Caco-2 (cell line): Measurements from ENCODE around the gene SSH2. TPM values are rescaled to one million over a fixed set of nuclear protein-coding genes. Genes with fewer than 3 reads are reported as not detected.

Experiments used
- BruUV-seq: library from RNA; stranded (reverse); fragments of 400-500 nt; replicated peaks from 2 replicates; lab custom pipeline; 2021; lab: Mats Ljungman, UMichigan
- CTCF ChIA-PET: fragments of 300-600 bp; sonication (Branson Sonifier 250); formaldehyde crosslinking; loops from one replicate; lab custom pipeline; 2022; ENCODE audit warnings: antibody characterized with exemption; lab: Charles Lee
- POLR2A ChIA-PET: fragments of 300-600 bp; sonication (Branson Sonifier 250); formaldehyde crosslinking; loops from one replicate; lab custom pipeline; 2022; ENCODE audit warnings: antibody characterized with exemption; lab: Charles Lee
- DNase-seq, 2 experiments: peaks; one replicate each; pipeline versions ENCODE4 v3.0.0 to v3.0.0-alpha.2; 2020 to 2022
- H3K27me3 ChIP-seq: replicated peaks from 2 replicates; pipeline ENCODE4 v1.6.0; 2011; ENCODE audit warnings: low read length; ENCODE audit not compliant: control insufficient read depth, insufficient read depth
- H3K36me3 ChIP-seq: 2 replicates; pipeline ENCODE4 v1.5.1; 2011; ENCODE audit warnings: low read length; ENCODE audit not compliant: control insufficient read depth, insufficient read depth
- H3K4me1 ChIP-seq: fragments of 250-450 bp; sonication (Bioruptor Pico); 2 replicates; pipeline ENCODE4 v1.5.1; 2020; ENCODE audit warnings: mild to moderate bottlenecking
- H3K4me3 ChIP-seq: 2 replicates; pipeline ENCODE4 v1.5.1; 2011; ENCODE audit warnings: low read depth, mild to moderate bottlenecking, control low read depth, low read length
- H3K9me3 ChIP-seq: fragments of 250-450 bp; sonication (Bioruptor Pico); 2 replicates; pipeline ENCODE4 v1.5.1; 2020; ENCODE audit warnings: mild to moderate bottlenecking, moderate library complexity
- H3K27ac Mint-ChIP-seq: one replicate; pipeline ENCODE4 v1.8.0; 2022; ENCODE audit warnings: mixed read lengths; ENCODE audit not compliant: unreplicated experiment
- H3K27me3 Mint-ChIP-seq: one replicate; pipeline ENCODE4 v1.8.0; 2022; ENCODE audit warnings: mixed read lengths; ENCODE audit not compliant: insufficient read depth, unreplicated experiment
- H3K36me3 Mint-ChIP-seq: one replicate; pipeline ENCODE4 v1.8.0; 2022; ENCODE audit warnings: mild to moderate bottlenecking, mixed read lengths; ENCODE audit not compliant: insufficient read depth, unreplicated experiment
- H3K4me1 Mint-ChIP-seq: one replicate; pipeline ENCODE4 v1.8.0; 2022; ENCODE audit warnings: low read depth, mixed read lengths; ENCODE audit not compliant: unreplicated experiment
- H3K4me3 Mint-ChIP-seq: one replicate; pipeline ENCODE4 v1.8.0; 2022; ENCODE audit warnings: mild to moderate bottlenecking, moderate library complexity, mixed read lengths; ENCODE audit not compliant: unreplicated experiment
- H3K9me3 Mint-ChIP-seq: one replicate; pipeline ENCODE4 v1.8.0; 2022; ENCODE audit warnings: mixed read lengths; ENCODE audit not compliant: unreplicated experiment
- CTCF ChIP-seq, 2 experiments: fragments of 200-600 bp in 1 of 2; IDR thresholded peaks; 1 replicate in 1 of 2; 2 replicates in 1 of 2; pipeline versions ENCODE4 v1.5.1 to v1.8.0; 2011 to 2022; ENCODE audit warnings: antibody characterized with exemption in 1 of 2, control low read depth in 1 of 2, inconsistent platforms in 1 of 2, low read depth in 1 of 2, low read length in 1 of 2, mild to moderate bottlenecking in 1 of 2, moderate library complexity in 1 of 2; ENCODE audit not compliant: insufficient read depth in 1 of 2, severe bottlenecking in 1 of 2, unreplicated experiment in 1 of 2
- intact Hi-C: fragments of 100-400 bp; cut with micrococcal nuclease; formaldehyde crosslinking; loops from one replicate; pipeline ENCODE4 v1.10.0; 2022; ENCODE audit not compliant: unreplicated experiment
- total RNA-seq: library from RNA; stranded (reverse); gene quantifications from 2 replicates; pipeline ENCODE4 v1.2.3, GENCODE V29; 2022

Gene SSH2
- total RNA-seq, 1 experiment from 2014 or later = 48.2 TPM

DNA sequence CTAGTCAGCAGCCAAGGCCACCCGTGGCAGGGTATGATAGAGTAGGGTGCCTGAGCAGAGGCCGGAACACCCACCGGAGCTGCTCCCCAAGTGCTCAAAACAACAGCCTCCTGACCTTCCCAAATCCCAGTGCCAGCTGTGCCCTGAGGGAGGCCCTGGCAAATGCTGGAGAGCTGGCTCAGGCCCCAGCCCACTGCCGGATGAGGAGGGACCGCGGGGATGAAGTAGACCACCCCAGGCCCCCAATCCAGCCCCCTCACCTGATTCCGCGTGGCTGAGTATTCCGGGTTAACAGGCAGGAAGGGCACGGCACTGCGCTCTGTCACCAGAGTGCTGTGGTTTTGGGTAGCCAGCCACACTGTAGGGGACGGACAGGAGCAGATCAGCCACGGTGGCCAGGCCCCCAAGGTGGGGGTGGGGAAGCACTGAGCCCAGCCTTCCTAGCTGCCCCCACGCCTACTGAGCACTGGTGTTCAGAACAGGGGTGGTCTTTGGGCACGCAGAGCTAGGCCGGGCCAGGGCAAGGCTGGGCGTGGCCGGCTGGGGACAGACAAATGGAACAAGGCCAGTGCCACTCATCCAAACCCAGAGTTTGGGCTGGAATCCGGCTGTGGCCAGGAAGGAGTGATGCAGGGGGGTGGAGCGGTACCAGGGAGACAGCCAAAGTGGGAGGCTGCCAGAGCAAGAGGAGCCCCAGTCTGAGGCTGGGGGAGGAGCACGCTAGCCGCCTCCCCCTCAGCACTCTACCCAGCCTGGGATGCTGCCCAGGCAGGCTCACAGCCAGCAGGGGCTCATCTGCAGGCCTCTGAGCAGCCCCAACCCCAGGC, 352.4 kb downstream of the SSH2 start:
- no TSS peak for BruUV-seq
- peaks cover 3% of the 10 kb centered on the region for H3K36me3 ChIP-seq
- POLR2A ChIA-PET = no interaction called here

GRCh38 chr17:29577001-29577370, 353.0 kb downstream of the SSH2 start:
- H3K27ac Mint-ChIP-seq = no peak overlapping the region
- Histone ChIP-seq H3K27me3 (no peaks in the 10 kb centered on the region), H3K4me3 (no peak overlapping the region), H3K9me3 (no peaks in the 10 kb centered on the region), H3K4me1 (peaks cover 10% of the 10 kb centered on the region), H3K36me3 (peaks cover 1% of the 10 kb centered on the region)
- no peaks in the 10 kb centered on the region for H3K9me3 Mint-ChIP-seq
- intact Hi-C loops = no loop called here
- CTCF ChIA-PET = interaction anchor here (0.8 to 2.3 kb wide), 2 partner anchors 14 to 15 kb away, joined by 3 to 6 read pairs; no protein-coding TSS in a partner anchor
- H3K36me3 Mint-ChIP-seq = peaks cover 31% of the 10 kb centered on the region
- H3K4me1 Mint-ChIP-seq = no peaks in the 10 kb centered on the region
- no TSS peak for BruUV-seq
- no peaks in the 10 kb centered on the region for H3K27me3 Mint-ChIP-seq
- TF ChIP-seq CTCF (IDR thresholded peaks at IDR 0.05; ENCODE audit: insufficient read depth in 1 of 2, low read depth in 1 of 2, low read length in 1 of 2, severe bottlenecking in 1 of 2, unreplicated experiment in 1 of 2) = no peak
- no peak for DNase-seq
- POLR2A ChIA-PET = no interaction called here
- H3K4me3 Mint-ChIP-seq = no peak overlapping the region

More for the DNA sequence above, 352.4 kb downstream of the SSH2 start:
- Mint-ChIP-seq H3K4me3 (no peak overlapping the region), H3K4me1 (no peaks in the 10 kb centered on the region), H3K9me3 (no peaks in the 10 kb centered on the region), H3K27ac (no peak overlapping the region), H3K27me3 (no peaks in the 10 kb centered on the region), H3K36me3 (peaks cover 31% of the 10 kb centered on the region)
- Histone ChIP-seq H3K4me3 (no peak overlapping the region), H3K4me1 (peaks cover 10% of the 10 kb centered on the region), H3K27me3 (no peaks in the 10 kb centered on the region), H3K9me3 (no peaks in the 10 kb centered on the region)
- no peak for DNase-seq
- intact Hi-C loops = no loop called here
- TF ChIP-seq CTCF (IDR thresholded peaks at IDR 0.05; ENCODE audit: insufficient read depth in 1 of 2, low read depth in 1 of 2, low read length in 1 of 2, severe bottlenecking in 1 of 2, unreplicated experiment in 1 of 2) = no peak
- CTCF ChIA-PET = interaction anchor here (0.8 to 2.3 kb wide), 2 partner anchors 13 to 14 kb away, joined by 3 to 6 read pairs; no protein-coding TSS in a partner anchor

DNA sequence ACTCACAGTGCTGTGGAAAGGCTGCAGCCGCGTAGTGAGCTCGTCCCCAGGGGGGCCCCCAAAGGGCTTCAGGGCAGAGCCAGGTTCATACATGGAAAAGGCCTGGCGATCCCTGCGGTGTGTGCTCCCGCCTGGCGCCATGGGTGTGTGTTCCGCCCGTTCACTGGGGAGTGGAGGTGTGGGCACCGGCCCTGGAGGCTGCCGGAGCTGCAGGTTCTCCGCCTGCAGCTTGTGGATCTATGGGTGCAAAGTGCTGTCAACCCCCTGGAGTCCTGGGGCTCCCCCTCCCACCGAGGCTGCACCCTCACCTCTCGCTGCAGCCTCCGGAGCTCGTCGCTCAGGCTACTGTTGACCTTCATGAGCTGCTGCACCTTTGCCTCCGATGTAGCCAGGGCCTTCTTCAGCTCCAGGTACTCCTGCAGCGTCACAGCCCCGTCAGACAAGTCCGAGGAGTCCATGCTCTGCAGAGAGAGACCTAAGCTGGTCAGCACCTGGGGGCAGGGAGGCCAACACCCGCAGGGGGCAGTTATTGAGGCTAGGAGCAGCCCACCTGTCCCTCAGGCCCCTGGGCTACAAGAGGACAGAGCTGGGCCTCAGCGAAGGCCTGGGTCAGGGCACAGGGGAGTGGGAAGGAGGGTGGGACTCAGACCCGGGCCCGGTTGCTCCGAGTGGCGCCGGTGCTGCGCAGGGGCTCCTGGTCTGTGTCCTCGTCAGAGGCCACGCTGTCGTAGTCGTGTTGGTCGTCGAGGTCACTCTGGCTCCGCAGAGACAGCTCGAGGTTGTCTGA, 353.6 kb downstream of the SSH2 start:
- no peaks in the 10 kb centered on the region for H3K27me3 Mint-ChIP-seq
- H3K9me3 Mint-ChIP-seq = no peaks in the 10 kb centered on the region
- TF ChIP-seq CTCF (IDR thresholded peaks at IDR 0.05; ENCODE audit: insufficient read depth in 1 of 2, low read depth in 1 of 2, low read length in 1 of 2, severe bottlenecking in 1 of 2, unreplicated experiment in 1 of 2) = no peak
- no peaks in the 10 kb centered on the region for H3K4me1 Mint-ChIP-seq
- no peak overlapping the region for H3K27ac Mint-ChIP-seq
- DNase-seq = no peak
- POLR2A ChIA-PET = no interaction called here
- H3K4me3 Mint-ChIP-seq = no peak overlapping the region
- BruUV-seq = TSS peak; percentile 18
- CTCF ChIA-PET = interaction anchor here (0.7 to 2.3 kb wide), 3 partner anchors 14 to 16 kb away, joined by 3 to 6 read pairs (median 3); partner anchors contain the start of gene ANKRD13B
- intact Hi-C loops = no loop called here
- Histone ChIP-seq H3K27me3 (no peaks in the 10 kb centered on the region), H3K4me3 (no peak overlapping the region), H3K4me1 (peaks cover 10% of the 10 kb centered on the region), H3K9me3 (no peaks in the 10 kb centered on the region), H3K36me3 (peaks cover 1% of the 10 kb centered on the region)
- H3K36me3 Mint-ChIP-seq = peaks cover 31% of the 10 kb centered on the region
